NB4 (cell line): ENCODE data around the gene P4HA1.
"Not testable (repeated sequence)": the region's sequence is repeated elsewhere in the genome, so short reads cannot be mapped to it uniquely, and the experiment has no call there.

Experiments
- DNase-seq: peaks from one replicate; pipeline ENCODE4 v3.0.0; 2010; ENCODE audit warnings: low read depth
- H3K4me3 ChIP-seq: one replicate; pipeline ENCODE4 v1.5.1; 2011; ENCODE audit warnings: mild to moderate bottlenecking, low read depth, low read length, moderate library complexity
- MYC ChIP-seq: IDR thresholded peaks from 2 replicates; pipeline ENCODE4 v1.6.1; 2011; ENCODE audit warnings: low read depth, low read length
- POLR2A ChIP-seq: IDR thresholded peaks from 2 replicates; pipeline ENCODE4 v1.6.1; 2011; ENCODE audit warnings: mild to moderate bottlenecking; ENCODE audit not compliant: insufficient read length; ENCODE audit errors: extremely low read depth
- TF ChIP-seq, protein P1 (sequence below): IDR thresholded peaks from 2 replicates; pipeline ENCODE4 v1.6.1; 2011; ENCODE audit warnings: low read depth, low read length
- TF ChIP-seq, protein P2 (sequence below): IDR thresholded peaks from one replicate; pipeline ENCODE4 v1.5.1; 2012; ENCODE audit warnings: low read depth, low read length

The P4HA1 gene

DNA sequence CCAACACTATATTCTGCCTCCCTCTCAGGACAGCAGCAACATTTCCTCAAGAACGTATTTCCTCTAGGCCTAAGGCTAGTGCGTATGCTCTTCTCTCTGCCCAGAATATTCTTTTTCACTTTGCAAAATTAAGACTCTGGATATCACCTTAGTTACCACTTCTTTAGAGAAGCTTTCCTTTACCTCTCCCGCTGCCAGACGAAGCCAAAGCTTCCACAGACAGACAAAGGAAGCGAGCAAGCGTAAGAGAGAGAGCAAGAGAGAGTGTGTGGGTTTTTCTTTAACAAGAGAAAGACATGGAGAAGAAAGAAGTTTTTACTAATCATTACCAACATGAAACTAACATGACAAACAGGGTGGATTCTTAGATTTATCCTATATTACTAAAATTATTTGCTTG is 64.1 kb downstream of the P4HA1 start:
- H3K4me3 ChIP-seq = no peak overlapping the region
- DNase-seq = no peak
- TF ChIP-seq, protein P1, sequence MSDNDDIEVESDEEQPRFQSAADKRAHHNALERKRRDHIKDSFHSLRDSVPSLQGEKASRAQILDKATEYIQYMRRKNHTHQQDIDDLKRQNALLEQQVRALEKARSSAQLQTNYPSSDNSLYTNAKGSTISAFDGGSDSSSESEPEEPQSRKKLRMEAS = no peak
- TF ChIP-seq, protein P2, sequence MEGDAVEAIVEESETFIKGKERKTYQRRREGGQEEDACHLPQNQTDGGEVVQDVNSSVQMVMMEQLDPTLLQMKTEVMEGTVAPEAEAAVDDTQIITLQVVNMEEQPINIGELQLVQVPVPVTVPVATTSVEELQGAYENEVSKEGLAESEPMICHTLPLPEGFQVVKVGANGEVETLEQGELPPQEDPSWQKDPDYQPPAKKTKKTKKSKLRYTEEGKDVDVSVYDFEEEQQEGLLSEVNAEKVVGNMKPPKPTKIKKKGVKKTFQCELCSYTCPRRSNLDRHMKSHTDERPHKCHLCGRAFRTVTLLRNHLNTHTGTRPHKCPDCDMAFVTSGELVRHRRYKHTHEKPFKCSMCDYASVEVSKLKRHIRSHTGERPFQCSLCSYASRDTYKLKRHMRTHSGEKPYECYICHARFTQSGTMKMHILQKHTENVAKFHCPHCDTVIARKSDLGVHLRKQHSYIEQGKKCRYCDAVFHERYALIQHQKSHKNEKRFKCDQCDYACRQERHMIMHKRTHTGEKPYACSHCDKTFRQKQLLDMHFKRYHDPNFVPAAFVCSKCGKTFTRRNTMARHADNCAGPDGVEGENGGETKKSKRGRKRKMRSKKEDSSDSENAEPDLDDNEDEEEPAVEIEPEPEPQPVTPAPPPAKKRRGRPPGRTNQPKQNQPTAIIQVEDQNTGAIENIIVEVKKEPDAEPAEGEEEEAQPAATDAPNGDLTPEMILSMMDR = no peak
- TF ChIP-seq MYC (no peak), POLR2A (no peak)

DNA sequence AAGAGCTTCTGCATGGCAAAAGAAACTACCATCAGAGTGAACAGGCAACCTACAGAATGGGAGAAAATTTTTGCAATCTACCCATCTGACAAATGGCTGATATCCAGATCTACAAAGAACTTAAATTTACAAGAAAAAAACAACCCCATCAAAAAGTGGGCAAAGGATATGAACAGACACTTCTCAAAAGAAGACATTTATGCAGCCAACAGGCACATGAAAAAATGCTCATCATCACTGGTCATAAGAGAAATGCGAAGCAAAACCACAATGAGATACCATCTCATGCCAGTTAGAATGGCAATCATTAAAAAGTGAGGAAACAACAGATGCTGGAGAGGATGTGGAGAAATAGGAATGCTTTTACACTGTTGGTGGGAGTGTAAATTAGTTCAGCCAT is 70.0 kb downstream of the P4HA1 start:
- not testable (repeated sequence) for DNase-seq, H3K4me3 ChIP-seq

DNA sequence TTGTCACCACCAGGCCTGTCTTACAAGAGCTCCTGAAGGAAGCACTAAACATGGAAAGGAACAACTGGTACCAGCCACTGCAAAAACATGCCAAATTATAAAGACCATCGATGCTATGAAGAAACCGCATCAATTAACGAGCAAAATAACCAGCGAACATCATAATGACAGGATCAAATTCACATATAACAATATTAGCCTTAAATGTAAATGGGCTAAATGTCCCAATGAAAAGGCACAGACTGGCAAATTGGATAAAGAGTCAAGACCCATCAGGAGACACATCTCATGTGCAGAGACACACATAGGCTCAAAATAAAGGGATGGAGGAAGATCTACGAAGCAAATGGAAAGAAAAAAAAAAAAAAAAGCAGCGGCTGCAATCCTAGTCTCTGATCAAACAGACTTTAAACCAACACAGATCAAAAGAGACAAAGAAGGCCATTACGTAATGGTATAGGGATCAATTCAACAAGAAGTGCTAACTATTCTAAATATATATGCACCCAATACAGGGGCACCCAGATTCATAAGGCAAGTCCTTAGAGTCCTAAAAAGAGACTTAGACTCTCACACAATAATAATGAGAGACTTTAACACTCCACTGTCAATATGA is 73.1 kb downstream of the P4HA1 start:
- not testable (repeated sequence) for DNase-seq, H3K4me3 ChIP-seq

DNA sequence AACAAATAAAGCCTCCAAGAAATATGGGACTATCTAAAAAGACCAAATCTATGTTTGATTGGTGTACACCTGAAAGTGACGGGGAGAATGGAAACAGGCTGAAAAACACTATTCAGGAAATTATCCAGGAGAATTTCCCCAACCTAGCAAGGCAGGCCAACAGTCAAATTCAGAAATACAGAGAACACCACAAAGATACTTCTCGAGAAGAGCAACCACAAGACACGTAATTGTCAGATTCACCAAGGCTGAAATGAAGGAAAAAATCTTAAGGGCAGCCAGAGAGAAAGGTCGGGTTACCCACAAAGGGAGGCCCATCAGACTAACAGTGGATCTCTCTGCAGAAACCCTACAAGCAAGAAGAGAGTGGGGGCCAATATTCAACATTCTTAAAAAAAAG is 73.7 kb downstream of the P4HA1 start:
- DNase-seq, H3K4me3 ChIP-seq: not testable (repeated sequence)

DNA sequence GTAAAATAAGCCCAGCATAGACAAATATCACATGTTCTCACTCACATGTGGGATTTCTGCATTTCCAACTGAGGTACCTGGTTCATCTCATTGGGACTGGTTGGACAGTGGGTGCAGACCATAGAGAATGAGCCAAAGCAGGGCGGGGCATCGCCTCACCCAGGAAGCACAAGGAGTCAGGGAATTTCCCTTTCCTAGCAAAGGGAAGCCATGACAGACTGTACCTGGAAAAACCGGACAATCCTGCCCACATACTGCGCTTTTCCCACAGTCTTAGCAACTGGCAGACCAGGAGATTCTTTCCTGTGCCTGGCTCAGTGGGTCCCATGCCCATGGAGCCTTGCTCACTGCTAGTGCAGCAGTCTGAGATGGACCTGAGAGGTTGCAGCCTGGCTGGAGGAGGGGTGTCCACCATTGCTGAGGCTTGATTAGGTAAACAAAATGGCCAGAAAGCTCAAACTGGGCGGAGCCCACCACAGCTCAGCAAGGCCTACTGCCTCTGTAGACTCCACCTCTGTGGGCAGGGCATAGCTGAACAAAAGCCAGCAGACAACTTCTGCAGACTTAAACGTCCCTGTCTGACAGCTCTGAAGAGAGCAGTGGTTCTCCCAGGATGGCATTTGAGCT is 75.0 kb downstream of the P4HA1 start:
- DNase-seq, H3K4me3 ChIP-seq: not testable (repeated sequence)

DNA sequence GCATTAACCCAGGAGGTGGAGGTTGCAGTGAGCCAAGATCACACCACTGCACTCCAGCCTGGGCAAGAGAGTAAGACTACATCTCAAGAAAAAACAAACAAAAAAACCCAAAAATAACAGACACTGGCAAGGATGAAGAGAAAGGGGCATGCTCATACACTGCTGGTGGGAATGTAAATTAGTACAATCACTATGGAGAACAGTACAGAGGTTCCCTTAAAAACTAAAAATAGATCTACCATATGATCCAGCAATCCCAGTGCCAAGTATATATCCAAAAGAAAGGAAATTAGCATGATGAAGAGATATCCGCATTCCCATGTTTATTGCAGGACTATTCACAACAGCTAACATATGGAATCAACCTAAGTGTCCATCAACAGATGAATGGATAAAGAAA is 75.6 kb downstream of the P4HA1 start:
- no peak overlapping the region for H3K4me3 ChIP-seq
- DNase-seq = no peak
- TF ChIP-seq, protein P1 = no peak
- TF ChIP-seq, protein P2 = no peak
- TF ChIP-seq MYC (no peak), POLR2A (no peak)

DNA sequence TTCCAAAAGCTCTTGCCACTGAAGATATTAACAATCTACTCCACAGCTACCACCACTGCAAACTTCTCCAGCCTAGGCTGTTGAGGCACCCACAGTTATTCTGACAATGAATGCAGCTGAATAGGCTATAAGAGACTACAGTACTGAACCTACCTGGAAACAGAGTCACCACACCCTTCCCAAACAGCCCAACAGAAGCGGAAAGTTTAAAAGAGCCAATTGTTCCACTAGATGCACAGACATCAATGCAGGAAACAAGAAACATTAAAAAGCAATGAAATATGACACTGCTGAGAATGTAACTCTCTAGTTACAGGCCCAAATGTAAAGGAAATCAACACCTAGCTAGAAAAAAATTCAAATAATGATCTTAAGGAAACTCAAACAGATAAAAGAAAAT is 77.6 kb downstream of the P4HA1 start:
- H3K4me3 ChIP-seq = no peak overlapping the region
- TF ChIP-seq POLR2A (no peak), MYC (no peak)
- TF ChIP-seq, protein P2 = no peak
- TF ChIP-seq, protein P1 = no peak
- no peak for DNase-seq

DNA sequence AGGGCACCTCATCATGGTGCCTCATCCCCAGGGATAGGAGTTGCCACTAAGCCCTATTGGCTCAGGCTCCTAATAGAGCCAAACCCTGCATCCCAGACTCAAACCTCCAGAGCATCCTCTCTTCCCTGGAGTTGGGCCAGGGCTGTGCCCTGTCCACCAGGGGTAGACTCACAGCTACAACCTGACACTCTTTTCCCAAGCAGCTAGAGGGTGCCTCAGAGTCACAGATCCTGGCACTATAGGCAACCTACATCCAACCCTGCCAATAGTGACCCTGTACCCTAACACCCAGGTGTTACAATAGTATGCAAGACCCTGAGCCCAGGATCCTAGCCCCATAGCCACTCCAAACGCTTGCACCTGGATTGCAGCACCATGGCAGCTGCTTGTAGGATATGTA is 78.0 kb downstream of the P4HA1 start:
- no peak overlapping the region for H3K4me3 ChIP-seq
- no peak for TF ChIP-seq MYC
- no peak for TF ChIP-seq POLR2A
- no peak for DNase-seq

DNA sequence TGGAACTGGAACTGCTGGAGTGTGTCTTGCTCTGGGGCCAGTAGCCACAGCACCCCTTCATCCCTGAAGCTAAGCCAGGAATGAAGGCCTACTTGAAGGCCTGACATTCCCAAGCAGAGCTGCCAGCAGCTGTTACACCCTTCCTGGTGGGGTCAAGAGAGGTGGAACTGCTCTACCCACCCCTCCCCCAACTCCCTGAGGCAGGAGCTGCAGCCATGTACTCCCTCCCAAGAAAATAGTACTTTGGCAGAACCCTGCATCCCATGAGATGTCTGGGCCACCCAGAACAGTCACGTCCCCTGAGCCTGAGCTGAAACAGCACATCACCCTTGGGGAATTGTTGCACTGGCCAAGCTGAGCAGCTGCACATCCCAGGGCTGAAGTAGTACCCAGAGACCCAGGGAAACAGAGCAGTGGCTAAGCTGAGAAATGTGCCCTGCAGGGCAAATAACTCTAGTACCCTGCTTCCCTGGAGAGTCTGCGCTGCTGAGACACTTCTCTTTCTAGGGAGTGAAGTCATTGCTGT is 78.6 kb downstream of the P4HA1 start:
- TF ChIP-seq, protein P1 = no peak
- TF ChIP-seq MYC (no peak), POLR2A (no peak)
- TF ChIP-seq, protein P2 = no peak
- no peak for DNase-seq
- H3K4me3 ChIP-seq = no peak overlapping the region
